HG02610 (cell line): ENCODE data around the gene PLIN4.
"Not testable (repeated sequence)": the region's sequence is repeated elsewhere in the genome, so short reads cannot be mapped to it uniquely, and the experiment has no call there.

ENCODE experiments used
- ATAC-seq: cut with Tn5 transposase; IDR thresholded peaks from one replicate; pipeline ENCODE4 v1.9.1; 2021; ENCODE audit warnings: mild to moderate bottlenecking, moderate library complexity; ENCODE audit not compliant: unreplicated experiment

PLIN4 gene

DNA sequence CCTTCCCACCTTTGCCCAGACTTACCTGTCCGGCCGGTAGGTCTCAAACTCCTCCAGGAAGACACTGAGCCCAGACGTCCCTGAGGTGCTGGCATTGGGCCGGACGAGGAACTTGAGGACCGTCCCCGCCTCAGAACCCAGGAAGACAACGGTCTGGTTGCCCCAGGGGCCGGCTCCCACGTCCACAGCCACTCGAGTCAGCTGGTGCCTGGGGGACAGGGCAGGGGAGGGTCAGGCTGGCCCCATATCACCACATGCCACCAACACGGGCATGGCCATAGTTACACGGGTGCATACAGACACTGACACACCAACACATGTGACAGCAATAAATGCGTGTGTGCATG is 29.9 kb upstream of the PLIN4 start:
- no peak for ATAC-seq

DNA sequence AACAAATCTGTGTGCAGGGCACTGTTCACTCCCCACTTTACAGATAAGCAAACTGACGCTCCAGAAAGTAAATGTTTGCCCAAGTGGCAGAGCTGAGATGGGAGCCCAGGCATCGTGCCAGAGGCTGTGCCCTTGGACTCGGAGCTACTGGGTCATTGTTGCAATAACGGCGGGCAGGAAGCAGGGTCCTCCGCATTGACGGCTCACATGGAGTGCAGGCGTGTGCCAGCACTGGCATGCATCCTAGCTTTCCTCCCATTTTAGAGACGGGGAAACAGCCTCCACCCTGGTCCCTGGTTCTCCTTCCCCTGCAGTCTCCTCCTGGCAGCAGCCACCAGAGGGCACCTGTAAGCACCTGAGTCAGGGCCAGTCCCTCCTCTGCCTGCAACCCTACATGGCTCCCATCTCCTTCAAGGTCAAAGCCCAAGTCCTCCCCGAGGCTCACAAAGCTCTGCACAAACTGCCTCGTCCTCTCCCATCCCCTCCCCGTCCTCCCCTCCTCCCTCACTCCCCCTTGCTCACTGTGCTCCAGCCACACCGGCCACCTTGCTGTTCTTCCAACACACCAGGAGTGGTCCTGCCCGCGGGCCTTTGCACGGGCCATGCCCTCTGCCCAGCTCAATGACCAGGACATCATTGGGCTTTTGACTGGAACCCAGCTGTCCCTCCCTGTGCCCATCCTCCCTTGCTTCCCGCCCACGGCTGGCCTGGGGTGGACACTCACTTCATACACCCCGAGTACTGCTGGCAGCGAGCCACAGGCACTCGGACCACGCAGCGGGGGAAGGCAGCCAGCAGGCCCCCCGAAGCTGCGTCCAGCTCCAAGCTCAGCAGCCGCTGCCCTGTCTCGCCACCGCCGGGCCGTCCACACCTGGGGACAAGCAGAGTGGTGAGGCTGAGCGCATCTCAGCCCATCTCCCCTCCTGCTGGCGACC is 29.3 kb upstream of the PLIN4 start:
- ATAC-seq, result no peak

DNA sequence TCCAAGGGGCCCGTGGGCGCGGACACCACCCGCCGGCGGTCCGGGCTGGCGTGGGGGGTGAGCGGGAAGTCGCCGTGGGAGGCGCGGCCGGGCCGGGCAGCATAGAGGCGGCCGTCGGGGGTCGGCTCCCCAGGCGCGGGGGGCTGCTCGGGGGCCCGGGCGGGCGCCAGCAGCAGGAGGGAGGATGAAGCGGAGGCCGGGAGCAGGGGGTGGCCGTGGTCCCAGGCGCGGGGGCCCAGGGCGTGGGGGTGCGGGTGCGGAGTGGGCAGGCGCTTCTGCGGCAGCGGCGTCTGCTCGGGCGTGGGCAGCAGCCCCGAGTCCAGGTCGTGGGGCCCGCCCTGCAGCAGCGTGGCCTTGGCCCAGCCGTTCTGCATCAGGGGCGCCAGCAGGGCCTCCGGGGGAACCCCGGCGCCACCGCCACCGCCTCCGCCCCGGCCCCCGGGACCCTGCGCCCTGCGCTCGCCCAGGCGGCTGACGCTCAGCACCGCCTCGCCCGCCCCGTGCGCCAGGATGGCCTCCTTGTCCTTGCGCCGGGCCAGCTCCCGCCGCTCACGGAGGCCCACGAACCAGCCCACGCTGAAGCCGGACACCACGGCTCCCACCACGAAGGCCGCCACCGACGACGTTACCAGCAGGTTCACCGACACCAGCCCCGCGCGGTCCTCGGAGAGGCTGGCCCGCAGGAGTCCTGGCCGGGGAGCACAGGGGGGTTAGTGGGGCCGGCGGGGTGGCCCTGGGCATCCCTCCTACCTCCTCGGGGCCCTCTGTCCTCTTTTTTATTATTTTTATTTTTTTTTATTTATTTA is 25.8 kb upstream of the PLIN4 start:
- ATAC-seq, result no peak

DNA sequence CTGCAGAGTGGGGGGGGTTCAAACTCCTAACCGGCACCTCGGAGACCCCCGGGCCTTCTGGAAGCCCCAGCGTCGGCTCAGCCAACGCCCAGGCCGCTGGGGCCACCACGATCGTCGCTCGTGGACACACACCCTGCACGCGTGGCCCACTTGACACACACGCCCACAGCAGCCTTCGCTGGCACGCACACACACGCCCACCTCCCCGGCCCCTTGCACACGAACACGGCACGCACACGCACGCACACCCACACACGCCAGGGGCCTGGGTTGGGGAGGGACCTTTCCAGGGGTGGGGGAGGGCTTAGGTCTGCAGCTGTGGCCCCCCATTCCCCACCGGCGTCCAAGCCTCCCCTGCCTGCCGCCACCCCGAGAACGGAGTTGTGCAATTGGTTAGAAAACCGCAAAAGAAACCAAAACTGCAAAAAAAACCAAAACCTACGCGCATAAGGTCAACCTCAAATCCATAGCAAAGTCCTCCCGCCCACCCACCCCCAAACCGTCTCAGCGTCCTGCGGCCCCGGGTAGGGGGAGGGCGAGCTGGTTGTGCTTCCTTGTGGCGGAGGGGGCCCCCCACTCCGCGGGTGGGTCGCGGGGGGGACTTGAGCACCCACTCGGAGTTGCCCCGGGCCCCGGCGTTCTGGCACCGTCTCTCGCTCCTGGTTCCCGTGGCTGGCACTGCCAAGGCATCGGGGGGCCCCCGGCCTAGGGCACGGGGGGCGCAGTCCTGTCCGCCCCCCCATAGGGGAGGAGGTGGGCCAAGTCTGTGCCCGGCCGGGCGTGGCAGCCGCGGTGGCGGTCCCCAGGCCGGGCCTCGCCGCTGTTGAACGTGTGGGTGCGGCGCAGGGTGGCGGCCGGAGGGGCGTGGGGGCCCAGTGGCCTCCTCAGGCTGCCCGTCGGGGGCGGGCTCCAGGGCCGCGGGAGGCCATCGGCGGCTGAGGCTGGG is 24.9 kb upstream of the PLIN4 start:
- ATAC-seq, result no peak

- ATAC-seq, result not testable (repeated sequence)
Observed at GRCh38 chr19:4541806-4542145, 23.5 kb upstream of the PLIN4 start.

DNA sequence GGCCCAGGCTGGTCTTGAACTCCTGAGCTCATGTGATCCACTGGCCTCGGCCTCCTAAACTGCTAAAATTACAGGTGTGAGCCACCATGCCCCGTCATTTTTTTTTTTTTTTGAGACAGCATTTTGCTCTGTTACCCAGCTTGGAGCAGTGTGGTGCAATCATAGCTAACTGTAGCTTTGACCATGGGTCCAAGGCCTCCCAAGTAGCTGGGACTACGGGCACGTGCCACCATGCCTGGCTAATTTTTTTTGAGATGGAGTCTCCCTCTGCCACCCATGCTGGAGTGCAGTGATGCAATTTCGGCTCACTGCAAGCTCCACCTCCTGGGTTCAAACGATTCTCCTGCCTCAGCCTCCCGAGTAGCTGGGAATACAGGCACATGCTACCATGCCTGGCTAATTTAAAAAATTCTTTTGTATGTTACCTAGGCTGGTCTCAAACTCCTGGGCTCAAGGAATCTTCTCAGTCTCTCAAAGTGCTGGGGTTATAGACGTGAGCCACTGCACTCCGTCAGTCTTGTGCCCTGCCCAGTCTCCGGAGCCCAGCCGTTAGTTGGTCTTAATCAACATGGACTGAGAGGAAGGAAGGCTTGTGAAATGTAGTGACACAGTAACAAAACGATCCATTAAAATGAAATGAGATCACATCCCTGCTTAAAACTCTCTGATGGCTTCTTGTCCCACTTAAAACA is 23.0 kb upstream of the PLIN4 start:
- no peak for ATAC-seq

DNA sequence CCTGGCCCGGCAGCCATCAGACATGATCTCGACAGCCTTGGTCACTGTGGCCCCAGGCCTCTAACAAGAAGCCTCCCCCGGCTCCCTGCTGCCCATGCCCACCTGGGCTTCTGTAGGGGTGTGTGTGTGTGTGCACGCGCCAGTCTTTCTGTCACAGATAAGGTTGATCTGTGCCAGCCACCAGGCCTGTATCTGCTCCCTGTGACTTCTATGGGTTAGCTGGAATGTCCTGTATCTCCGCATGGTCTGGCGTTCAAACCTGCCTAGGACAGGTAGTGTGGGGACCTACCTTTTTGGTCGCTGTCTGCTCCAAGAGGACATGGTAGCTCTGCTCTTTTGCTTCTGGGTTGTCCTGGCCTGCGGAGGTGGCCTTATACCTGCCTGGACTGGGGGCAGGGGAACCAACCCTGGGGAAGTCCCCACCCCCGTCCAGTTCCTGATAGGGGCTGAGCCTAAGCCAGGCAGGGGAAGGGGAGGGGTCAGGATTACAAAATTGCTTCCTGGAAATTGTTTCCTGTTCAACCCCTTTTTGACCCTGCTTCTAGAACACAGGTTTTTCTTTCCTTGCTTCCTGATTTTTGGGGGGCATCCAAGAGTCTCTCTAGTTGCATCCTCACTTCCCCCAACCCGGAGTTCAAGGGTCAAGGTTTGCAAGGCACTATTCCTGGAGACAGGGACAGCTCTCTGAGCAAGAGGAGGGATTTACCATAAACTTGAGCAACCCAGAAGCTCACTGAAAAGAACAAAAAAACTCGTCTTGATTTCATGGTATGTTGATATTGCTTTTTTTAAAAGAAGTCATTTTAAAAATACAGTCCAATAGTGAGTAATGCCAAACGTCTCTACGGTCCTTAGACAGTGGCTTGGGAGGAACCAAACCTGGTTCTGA is 21.7 kb upstream of the PLIN4 start, which contains the start of gene LRG1:
Gene LRG1 (minus strand): TSS at position 344 of the 889 bp plus-strand sequence. CDS start 23 bp downstream, at position 321.
- no peak for ATAC-seq

GRCh38 chr19:4539169-4539692 is 20.9 kb upstream of the PLIN4 start:
- no peak for ATAC-seq

DNA sequence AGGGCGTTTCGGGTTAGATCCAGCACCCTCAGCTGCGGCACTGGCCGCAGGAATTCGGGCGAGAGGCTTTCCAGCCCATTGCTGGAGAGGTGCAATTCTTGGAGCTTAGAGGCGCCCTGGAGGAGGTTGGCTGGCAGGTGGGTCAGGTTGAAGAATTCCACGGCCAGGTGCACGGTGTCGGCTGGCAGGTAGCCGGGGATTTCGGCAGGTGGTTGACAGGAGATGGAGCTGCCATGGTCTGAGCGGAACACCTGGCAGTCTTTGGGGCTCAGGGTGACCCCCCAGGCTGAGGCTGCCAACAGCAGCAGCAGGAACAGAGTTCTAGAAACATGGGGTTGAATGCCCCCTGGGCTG is 20.3 kb upstream of the PLIN4 start:
- no peak for ATAC-seq

GRCh38 chr19:4537953-4538600 is 19.8 kb upstream of the PLIN4 start:
- no peak for ATAC-seq

GRCh38 chr19:4536798-4537197 is 18.5 kb upstream of the PLIN4 start:
- ATAC-seq, result no peak

- no peak for ATAC-seq
Observed at GRCh38 chr19:4534836-4535658, 16.8 kb upstream of the PLIN4 start, which contains the start of gene PLIN5. Gene PLIN5 (minus strand): TSS chr19:4535224. CDS start chr19:4534074, 1,150 bp downstream.

GRCh38 chr19:4533835-4534424 is 15.6 kb upstream of the PLIN4 start:
- no peak for ATAC-seq

DNA sequence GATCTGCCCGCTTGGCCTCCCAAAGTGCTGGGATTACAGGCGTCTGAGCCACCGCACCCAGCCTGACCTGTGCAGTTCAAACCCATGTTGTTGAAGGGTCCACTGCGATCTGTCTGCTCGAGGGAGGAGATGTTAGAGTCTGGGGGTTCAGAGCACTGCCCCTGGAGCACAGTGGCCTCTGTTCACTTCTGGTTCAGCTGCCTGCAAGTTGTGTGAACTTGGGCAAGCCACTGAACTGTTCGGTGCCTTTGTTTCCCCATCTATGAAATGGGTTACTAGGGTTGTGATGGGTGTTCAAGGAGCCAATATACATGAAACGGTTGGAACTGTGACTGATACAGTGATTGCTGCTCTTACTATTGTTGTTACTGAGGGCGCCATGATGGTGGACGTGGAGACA is 15.0 kb upstream of the PLIN4 start:
- ATAC-seq, result no peak

DNA sequence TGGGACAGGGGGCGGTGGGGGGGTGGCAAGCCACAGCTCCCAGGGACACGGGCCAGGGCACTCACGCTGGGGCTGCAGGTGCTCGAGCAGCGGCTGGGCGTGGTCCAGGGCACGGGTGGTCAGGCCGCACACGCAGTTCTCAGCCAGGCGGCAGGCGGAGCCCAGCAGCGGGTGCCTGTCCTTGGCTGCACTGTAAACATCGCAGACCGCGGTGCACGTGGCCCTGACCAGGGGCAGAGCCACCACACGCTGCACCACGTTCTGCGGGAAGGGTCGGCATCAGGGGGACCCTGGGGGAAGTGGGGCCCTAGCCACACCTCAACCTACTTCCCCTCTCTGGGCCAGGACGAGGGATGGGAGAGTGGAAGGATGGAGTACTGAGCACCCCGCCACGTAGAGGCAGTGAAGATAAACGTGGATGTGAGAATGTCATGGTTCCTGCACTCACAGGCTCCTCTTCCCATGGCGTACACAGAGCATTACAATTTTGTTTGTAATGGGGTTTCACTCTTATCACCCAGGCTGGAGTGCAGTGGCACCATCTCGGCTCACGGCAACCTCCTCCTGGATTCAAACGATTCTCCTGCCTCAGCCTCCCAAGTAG is 13.4 kb upstream of the PLIN4 start:
- no peak for ATAC-seq

DNA sequence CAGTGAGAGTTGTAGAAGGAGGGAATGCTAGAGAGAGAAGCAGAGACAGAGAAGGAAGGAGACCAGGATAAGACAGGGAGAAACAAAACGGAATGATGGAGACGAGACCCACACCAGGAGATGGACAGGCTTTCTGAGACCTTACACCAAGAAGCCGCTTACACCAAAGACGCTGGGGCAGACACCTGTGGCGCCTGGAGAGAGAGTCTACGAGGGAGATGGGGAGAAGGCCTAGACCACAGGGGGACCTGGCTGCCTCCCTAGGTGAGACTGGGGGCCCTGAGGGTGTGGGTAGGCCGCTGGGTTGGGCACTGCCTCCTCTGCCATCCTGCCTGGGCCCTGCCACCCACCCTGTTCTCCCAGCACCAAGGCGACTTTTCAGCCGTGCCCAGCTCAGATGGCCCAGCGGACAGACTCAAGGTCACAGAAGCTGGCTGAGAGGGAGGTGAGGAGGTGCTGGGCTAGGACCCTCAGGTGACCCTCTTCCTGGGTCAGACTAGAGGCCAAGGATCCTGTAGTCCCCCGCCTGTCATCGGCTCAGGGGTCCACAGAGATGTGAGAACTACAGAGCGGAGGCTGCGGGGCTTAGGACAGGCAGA is 11.7 kb upstream of the PLIN4 start:
- ATAC-seq, result no peak

DNA sequence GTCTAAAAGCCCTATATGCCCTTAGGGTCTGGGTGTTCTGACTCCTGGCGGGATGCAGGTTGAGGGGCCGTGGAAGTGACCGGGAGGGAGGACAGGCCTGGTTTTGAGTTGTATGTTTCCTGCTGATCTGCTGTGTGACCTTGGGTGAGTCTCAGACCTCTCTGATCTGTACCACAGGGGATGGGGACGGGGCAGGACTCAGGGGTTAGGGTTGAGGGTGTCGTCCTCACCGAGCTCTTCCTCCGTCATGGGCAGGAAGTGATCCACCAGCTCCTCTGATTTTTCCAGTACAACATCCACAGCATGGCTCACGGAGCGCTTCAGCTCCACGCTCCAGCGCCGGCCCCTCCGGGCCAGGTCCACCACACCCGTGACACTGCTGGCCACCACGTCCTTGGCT is 10.6 kb upstream of the PLIN4 start:
- no peak for ATAC-seq
